GM10248 (cell line): Measurements from ENCODE around the gene FAM50B.

Experiments used
- CTCF ChIA-PET: fragments of 300-600 bp; sonication (Branson Sonifier 250); formaldehyde crosslinking; extraction: SDS; loops from one replicate; lab custom pipeline; 2021; ENCODE audit warnings: antibody characterized with exemption; lab: Yijun Ruan, JAX
- POLR2A ChIA-PET: fragments of 350-650 bp; sonication (Branson Sonifier 250); formaldehyde crosslinking; extraction: SDS; loops from one replicate; lab custom pipeline; 2020; ENCODE audit warnings: antibody characterized with exemption; lab: Yijun Ruan, JAX
- DNase-seq: peaks from one replicate; pipeline ENCODE4 v3.0.0; 2012; ENCODE audit errors: extremely low spot score
- CTCF ChIP-seq: IDR thresholded peaks from 2 replicates; pipeline ENCODE4 v1.5.1; 2012; ENCODE audit warnings: mild to moderate bottlenecking, low read depth; ENCODE audit errors: extremely low read depth, missing control alignments, control extremely low read depth

FAM50B gene

GRCh38 chr6:3874069-3874468 is 24.9 kb downstream of the FAM50B start:
- ChIA-PET POLR2A (no interaction called here), CTCF (interaction anchor here (1.0 to 1.6 kb wide), 3 partner anchors 12 to 21 kb away, joined by 3 to 4 read pairs (median 4); no protein-coding TSS in a partner anchor)
- DNase-seq, result no peak

GRCh38 chr6:3875486-3875885 is 26.3 kb downstream of the FAM50B start:
- CTCF ChIA-PET, result interaction anchor here (1.1 kb wide), 1 partner anchor 12 kb away, joined by 4 read pairs; no protein-coding TSS in a partner anchor
- no peak for DNase-seq
- TF ChIP-seq CTCF, result no peak
- POLR2A ChIA-PET, result no interaction called here

More at GRCh38 chr6:3874069-3874468, 24.9 kb downstream of the FAM50B start:
- TF ChIP-seq CTCF, result no peak

- no peak for DNase-seq
- ChIA-PET CTCF (interaction anchor here (1.1 kb wide), 1 partner anchor 11 kb away, joined by 4 read pairs; no protein-coding TSS in a partner anchor), POLR2A (no interaction called here)
- no peak for TF ChIP-seq CTCF
Measured at GRCh38 chr6:3876101-3876500, 26.9 kb downstream of the FAM50B start.

- DNase-seq, result no peak
- POLR2A ChIA-PET, result no interaction called here
- TF ChIP-seq CTCF, result no peak
- CTCF ChIA-PET, result interaction anchor here (0.8 to 1.1 kb wide), 2 partner anchors 11 to 28 kb away, joined by 3 to 5 read pairs; partner anchors contain the start of gene FAM50B
Measured at GRCh38 chr6:3876866-3877265, 27.7 kb downstream of the FAM50B start.

- no peak for DNase-seq
- ChIA-PET CTCF (no interaction called here), POLR2A (no interaction called here)
- TF ChIP-seq CTCF, result no peak
Measured at GRCh38 chr6:3878048-3878666, 29.0 kb downstream of the FAM50B start.

GRCh38 chr6:3879194-3879952 is 30.2 kb downstream of the FAM50B start:
- no peak for DNase-seq
- ChIA-PET POLR2A (no interaction called here), CTCF (no interaction called here)
- TF ChIP-seq CTCF, result no peak
